Measurements from ENCODE around the gene HBZ.
"Not testable (repeated sequence)": the region's sequence is repeated elsewhere in the genome, so short reads cannot be mapped to it uniquely, and the experiment has no call there.

Gene HBZ

DNA sequence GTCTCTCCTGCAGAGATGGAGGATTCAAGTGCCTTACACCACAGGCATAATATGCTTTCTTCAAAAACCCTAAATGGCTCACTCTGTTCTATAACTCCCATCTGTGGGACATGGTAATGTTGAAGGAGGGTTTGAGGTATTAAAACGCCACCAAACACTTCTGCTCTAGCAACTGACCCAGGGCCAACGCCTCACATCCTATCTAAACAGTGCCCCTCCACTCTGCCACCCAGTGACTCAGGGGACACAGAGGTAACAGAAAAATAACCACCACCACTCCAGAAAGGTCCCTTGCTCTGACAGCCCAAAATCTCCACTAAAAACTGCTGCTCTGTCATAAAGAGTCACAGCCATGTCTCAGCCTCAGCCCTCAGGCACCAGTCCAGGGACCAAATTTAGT is 31.7 kb upstream of the HBZ start:
- TF ChIP-seq, protein P1, sequence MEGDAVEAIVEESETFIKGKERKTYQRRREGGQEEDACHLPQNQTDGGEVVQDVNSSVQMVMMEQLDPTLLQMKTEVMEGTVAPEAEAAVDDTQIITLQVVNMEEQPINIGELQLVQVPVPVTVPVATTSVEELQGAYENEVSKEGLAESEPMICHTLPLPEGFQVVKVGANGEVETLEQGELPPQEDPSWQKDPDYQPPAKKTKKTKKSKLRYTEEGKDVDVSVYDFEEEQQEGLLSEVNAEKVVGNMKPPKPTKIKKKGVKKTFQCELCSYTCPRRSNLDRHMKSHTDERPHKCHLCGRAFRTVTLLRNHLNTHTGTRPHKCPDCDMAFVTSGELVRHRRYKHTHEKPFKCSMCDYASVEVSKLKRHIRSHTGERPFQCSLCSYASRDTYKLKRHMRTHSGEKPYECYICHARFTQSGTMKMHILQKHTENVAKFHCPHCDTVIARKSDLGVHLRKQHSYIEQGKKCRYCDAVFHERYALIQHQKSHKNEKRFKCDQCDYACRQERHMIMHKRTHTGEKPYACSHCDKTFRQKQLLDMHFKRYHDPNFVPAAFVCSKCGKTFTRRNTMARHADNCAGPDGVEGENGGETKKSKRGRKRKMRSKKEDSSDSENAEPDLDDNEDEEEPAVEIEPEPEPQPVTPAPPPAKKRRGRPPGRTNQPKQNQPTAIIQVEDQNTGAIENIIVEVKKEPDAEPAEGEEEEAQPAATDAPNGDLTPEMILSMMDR (IDR thresholded peaks at IDR 0.05; ENCODE audit: insufficient read depth, low read depth, low read length, missing control alignments): no peak
- no peak overlapping the region for H3K4me3 ChIP-seq (ENCODE audit: low read length)
- DNase-seq (ENCODE audit: low read depth): no peak

DNA sequence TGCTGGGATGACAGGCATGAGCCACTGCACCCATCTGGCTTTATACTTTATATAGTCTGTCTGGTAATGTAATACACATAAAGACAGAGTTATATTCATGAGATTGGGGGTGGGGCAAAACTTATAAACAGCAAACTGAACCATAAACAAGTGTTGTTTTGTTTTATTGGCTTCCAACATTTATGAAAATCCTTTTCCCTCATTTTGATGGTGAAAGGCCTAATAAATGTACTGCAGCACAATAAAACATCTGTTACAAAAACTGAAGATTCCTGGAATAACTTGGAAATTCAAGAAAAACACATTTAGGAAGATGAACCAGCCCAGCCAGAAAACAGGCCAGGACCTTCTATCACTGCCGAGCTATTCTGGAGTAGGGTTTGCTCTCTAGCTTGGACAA is 30.1 kb upstream of the HBZ start:
- DNase-seq (ENCODE audit: low read depth): no peak
- TF ChIP-seq, protein P1 (IDR thresholded peaks at IDR 0.05; ENCODE audit: insufficient read depth, low read depth, low read length, missing control alignments): no peak
- H3K4me3 ChIP-seq (ENCODE audit: low read length): no peak overlapping the region

DNA sequence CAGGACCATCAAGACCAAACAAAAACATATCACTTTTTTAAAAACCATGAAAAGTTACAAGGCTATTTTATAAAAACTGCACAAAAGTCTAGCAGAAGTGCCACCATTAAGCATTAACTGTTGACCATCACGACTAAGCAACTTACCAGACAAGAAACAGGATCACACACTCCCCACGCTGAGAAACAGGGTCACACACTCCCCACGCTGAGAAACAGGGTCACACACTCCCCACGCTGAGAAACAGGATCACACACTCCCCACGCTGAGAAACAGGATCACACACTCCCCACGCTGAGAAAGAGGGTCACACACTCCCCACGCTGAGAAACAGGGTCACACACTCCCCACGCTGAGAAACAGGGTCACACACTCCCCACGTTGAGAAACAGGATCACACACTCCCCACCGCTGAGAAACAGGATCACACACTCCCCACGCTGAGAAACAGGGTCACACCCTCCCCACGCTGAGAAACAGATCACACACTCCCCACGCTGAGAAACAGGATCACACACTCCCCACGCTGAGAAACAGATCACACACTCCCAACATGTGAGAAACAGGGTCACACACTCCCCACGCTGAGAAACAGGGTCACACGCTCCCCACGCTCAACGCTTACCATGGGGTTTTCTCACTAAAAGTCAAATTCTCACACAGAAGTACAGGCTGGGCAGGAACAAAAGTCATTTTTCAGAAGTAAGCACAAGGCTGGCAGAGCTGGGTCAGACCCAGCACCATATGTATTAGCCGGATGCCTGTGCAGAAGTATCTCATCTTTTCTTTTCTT is 28.7 kb upstream of the HBZ start:
- H3K4me3 ChIP-seq (ENCODE audit: low read length); DNase-seq (ENCODE audit: low read depth): not testable (repeated sequence)

DNA sequence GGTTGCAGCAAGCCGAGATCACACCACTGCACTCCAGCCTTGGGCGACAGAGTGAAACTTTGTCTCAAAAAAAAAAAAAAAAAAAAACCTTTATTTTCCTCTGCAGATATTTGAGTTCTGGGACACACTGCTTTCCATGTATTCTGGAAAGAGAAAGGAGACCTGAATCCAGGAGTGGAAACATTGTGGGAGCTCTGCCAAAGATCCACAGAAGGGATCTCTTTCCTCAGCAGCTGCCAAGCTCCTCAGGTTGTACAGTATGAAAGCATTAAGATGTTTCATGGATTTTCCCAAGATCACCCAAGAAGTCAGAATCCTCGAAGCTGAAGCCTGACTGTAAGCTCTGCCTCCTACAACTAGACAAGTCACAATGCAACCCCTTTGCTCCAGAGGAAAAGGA is 27.4 kb upstream of the HBZ start:
- H3K4me3 ChIP-seq (ENCODE audit: low read length): no peak overlapping the region
- TF ChIP-seq, protein P1 (IDR thresholded peaks at IDR 0.05; ENCODE audit: insufficient read depth, low read depth, low read length, missing control alignments): no peak
- no peak for DNase-seq (ENCODE audit: low read depth)

DNA sequence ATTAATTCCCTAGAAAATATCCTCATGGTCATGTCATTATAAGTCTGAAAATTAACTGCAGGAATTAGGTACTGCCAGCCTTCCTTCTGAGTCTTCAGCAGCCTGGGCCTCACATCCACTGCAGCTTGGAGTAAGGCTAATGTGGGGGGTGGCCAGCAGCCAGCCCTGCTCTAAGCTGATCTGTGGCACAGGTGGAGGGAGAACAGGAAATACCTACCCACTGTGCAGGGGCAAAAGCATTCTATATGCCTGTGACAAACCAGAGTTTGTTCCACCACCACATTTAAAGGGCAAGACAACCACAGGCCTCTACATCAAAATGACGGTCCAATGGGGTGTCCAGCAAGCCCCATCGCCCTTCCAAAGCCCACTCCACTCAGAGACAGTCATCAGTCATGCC is 23.4 kb upstream of the HBZ start:
- TF ChIP-seq, protein P1 (IDR thresholded peaks at IDR 0.05; ENCODE audit: insufficient read depth, low read depth, low read length, missing control alignments): no peak

DNA sequence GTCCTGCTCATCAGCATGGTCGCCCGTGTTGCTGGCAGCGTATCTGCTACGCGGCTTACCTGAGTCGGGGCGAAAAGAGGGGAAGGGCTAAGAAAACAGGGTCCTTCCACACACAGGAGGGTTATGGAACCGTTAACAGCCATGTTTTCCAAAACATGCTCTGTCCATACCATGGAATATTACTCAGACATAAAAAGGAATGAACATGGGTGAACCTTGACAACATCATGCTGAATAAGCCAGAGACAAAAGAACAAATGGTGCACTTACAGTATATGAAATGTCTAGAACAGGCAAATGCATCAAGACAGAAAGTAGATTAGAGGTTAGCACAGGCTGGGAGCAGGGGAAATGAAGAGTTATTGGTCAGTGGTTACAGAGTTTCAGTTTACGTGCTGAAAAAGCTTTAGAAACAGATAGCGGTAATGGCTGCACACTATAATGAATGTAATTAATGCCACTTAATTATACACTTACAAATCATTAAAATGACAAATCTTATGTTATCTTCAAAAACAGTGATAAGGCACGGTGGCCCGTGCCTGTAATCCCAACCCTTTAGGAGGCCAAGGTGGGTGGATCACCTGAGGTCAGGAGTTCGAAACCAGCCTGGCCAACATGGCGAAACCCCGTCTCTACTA is 21.8 kb upstream of the HBZ start:
- H3K4me3 ChIP-seq (ENCODE audit: low read length): no peak overlapping the region
- no peak for DNase-seq (ENCODE audit: low read depth)
- TF ChIP-seq, protein P1 (IDR thresholded peaks at IDR 0.05; ENCODE audit: insufficient read depth, low read depth, low read length, missing control alignments): no peak

More for the DNA sequence above, 23.4 kb upstream of the HBZ start:
- no peak for DNase-seq (ENCODE audit: low read depth)
- no peak overlapping the region for H3K4me3 ChIP-seq (ENCODE audit: low read length)

DNA sequence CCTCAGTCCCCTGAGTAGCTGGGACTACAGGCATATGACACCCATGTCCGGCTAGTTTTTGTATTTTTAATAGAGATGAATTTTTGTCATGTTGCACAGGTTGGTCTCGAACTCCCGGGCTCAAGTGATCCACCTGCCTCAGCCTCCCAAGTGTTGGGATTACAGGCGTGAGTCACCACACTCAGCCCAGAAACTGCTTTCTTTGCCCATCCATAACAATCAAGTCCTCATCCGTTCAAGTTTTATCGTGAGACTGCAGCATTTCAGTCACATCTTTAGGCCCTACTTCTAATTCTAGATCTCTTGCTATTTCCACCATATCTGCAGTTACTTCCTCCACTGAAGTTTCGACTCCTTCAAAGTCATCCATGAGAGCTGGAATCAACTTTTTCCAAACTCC is 20.3 kb upstream of the HBZ start:
- H3K4me3 ChIP-seq (ENCODE audit: low read length): no peak overlapping the region
- DNase-seq (ENCODE audit: low read depth): no peak
- TF ChIP-seq, protein P1 (IDR thresholded peaks at IDR 0.05; ENCODE audit: insufficient read depth, low read depth, low read length, missing control alignments): no peak

All from epithelial cell of esophagus (primary cell).